Measurements from ENCODE around the gene NELFA. TPM values are rescaled to one million over a fixed set of nuclear protein-coding genes. Genes with fewer than 3 reads are reported as not detected.

NELFA gene
- total RNA-seq, 4 donors from 2014 or later: 23.2 to 41.5 (median 35.5) TPM

- H3K4me3 ChIP-seq: no peak overlapping the region
- 86% methylated on average over 5 of the region's 5 CpGs for WGBS
- H3K27ac ChIP-seq: no peak overlapping the region
- no peak for TF ChIP-seq POLR2AphosphoS5 (IDR thresholded peaks at IDR 0.05)
- no peak for TF ChIP-seq CTCF (IDR thresholded peaks at IDR 0.05)
- TF ChIP-seq EP300 (IDR thresholded peaks at IDR 0.05): no peak
- TF ChIP-seq POLR2A (IDR thresholded peaks at IDR 0.05): no peak
- H3K9me3 ChIP-seq: no peaks in the 10 kb centered on the region
- no peaks in the 10 kb centered on the region for H3K27me3 ChIP-seq
- no peak for DNase-seq (ENCODE audit: low spot score in 2 of 2)
- peaks cover 20% of the 10 kb centered on the region for H3K36me3 ChIP-seq
- H3K4me1 ChIP-seq: no peaks in the 10 kb centered on the region
Observed at GRCh38 chr4:1967512-1968149, 41.1 kb downstream of the NELFA start.

- DNase-seq (ENCODE audit: low spot score in 2 of 2): no peak
- no peak overlapping the region for H3K4me3 ChIP-seq
- peaks cover 39% of the 10 kb centered on the region for H3K36me3 ChIP-seq
- no peak for TF ChIP-seq POLR2A (IDR thresholded peaks at IDR 0.05)
- TF ChIP-seq EP300 (IDR thresholded peaks at IDR 0.05): no peak
- no peak for TF ChIP-seq POLR2AphosphoS5 (IDR thresholded peaks at IDR 0.05)
- no peak for TF ChIP-seq CTCF (IDR thresholded peaks at IDR 0.05)
- WGBS: 100% methylated on average over 1 of the region's 1 CpG
- H3K9me3 ChIP-seq: no peaks in the 10 kb centered on the region
- H3K4me1 ChIP-seq: no peaks in the 10 kb centered on the region
- no peaks in the 10 kb centered on the region for H3K27me3 ChIP-seq
- no peak overlapping the region for H3K27ac ChIP-seq
Observed at GRCh38 chr4:1964971-1965370, 43.8 kb downstream of the NELFA start.

GRCh38 chr4:1964443-1964842 is 44.3 kb downstream of the NELFA start:
- Histone ChIP-seq H3K27me3 (no peaks in the 10 kb centered on the region), H3K9me3 (no peaks in the 10 kb centered on the region), H3K27ac (no peak overlapping the region), H3K4me3 (no peak overlapping the region), H3K4me1 (no peaks in the 10 kb centered on the region), H3K36me3 (peaks cover 43% of the 10 kb centered on the region)
- 85% methylated on average over 6 of the region's 6 CpGs for WGBS
- TF ChIP-seq CTCF (IDR thresholded peaks at IDR 0.05) (no peak), POLR2AphosphoS5 (IDR thresholded peaks at IDR 0.05) (no peak), EP300 (IDR thresholded peaks at IDR 0.05) (no peak), POLR2A (IDR thresholded peaks at IDR 0.05) (no peak)
- DNase-seq (ENCODE audit: low spot score in 2 of 2): no peak

- TF ChIP-seq POLR2A (IDR thresholded peaks at IDR 0.05) (no peak), CTCF (IDR thresholded peaks at IDR 0.05) (no peak), EP300 (IDR thresholded peaks at IDR 0.05) (no peak), POLR2AphosphoS5 (IDR thresholded peaks at IDR 0.05) (no peak)
- DNase-seq (ENCODE audit: low spot score in 2 of 2): no peak
- peaks cover 49% of the 10 kb centered on the region for H3K36me3 ChIP-seq
- no peaks in the 10 kb centered on the region for H3K4me1 ChIP-seq
- no peak overlapping the region for H3K4me3 ChIP-seq
- WGBS: 83% methylated on average over 4 of the region's 4 CpGs
- H3K27ac ChIP-seq: no peak overlapping the region
- H3K9me3 ChIP-seq: no peaks in the 10 kb centered on the region
- no peaks in the 10 kb centered on the region for H3K27me3 ChIP-seq
Observed at GRCh38 chr4:1962980-1963379, 45.8 kb downstream of the NELFA start.

- Histone ChIP-seq H3K27me3 (no peaks in the 10 kb centered on the region), H3K4me1 (no peaks in the 10 kb centered on the region), H3K4me3 (no peak overlapping the region), H3K27ac (no peak overlapping the region), H3K36me3 (peaks cover 52% of the 10 kb centered on the region), H3K9me3 (no peaks in the 10 kb centered on the region)
- TF ChIP-seq CTCF (IDR thresholded peaks at IDR 0.05) (no peak), POLR2A (IDR thresholded peaks at IDR 0.05) (no peak), POLR2AphosphoS5 (IDR thresholded peaks at IDR 0.05) (no peak), EP300 (IDR thresholded peaks at IDR 0.05) (no peak)
- no peak for DNase-seq (ENCODE audit: low spot score in 2 of 2)
- WGBS: 69% methylated on average over 4 of the region's 4 CpGs
Observed at GRCh38 chr4:1961563-1961962, 47.2 kb downstream of the NELFA start.
